HCT116 (cell line): Measurements from ENCODE around the gene RARG. TPM values are rescaled to one million over a fixed set of nuclear protein-coding genes. Genes with fewer than 3 reads are reported as not detected.

Source experiments
- ATAC-seq: fragments of 200-7000 bp; cut with Tn5 transposase; 2 replicates; pipeline ENCODE4 v1.9.1; 2020; ENCODE audit warnings: mild to moderate bottlenecking, moderate library complexity
- BruUV-seq: library from RNA; stranded (reverse); fragments of 400-500 nt; replicated peaks from 2 replicates; lab custom pipeline; 2021; lab: Mats Ljungman, UMichigan
- CTCF ChIA-PET: fragments of 300-600 bp; sonication (Branson Sonifier 250); formaldehyde crosslinking; loops from one replicate; lab custom pipeline; 2021; ENCODE audit warnings: antibody characterized with exemption; lab: Charles Lee
- POLR2A ChIA-PET: fragments of 300-600, 350-600 bp; sonication (Branson Sonifier 250); formaldehyde crosslinking; loops from one replicate; lab custom pipeline; 2021; ENCODE audit warnings: antibody characterized with exemption; lab: Charles Lee
- RAD21 ChIA-PET, 2 experiments: fragments of 300-600 bp; sonication (Branson Sonifier 250); formaldehyde crosslinking; loops; one replicate each; lab custom pipeline; 2023; ENCODE audit warnings: low total read pairs in 2 of 2; ENCODE audit not compliant: uncharacterized antibody in 2 of 2, unreplicated experiment in 2 of 2, low non-redundant PET in 1 of 2; lab: Charles Lee
- DNase-seq: peaks from one replicate; pipeline ENCODE4 v3.0.0-alpha.2; 2010; ENCODE audit warnings: low read depth, low spot score
- H2AFZ ChIP-seq: fragments of 200-600 bp; shearing (Covaris generic), sonication (generic); 2 replicates; pipeline ENCODE4 v1.6.1; 2017; ENCODE audit warnings: low read depth, mixed run types, mixed read lengths, antibody characterized with exemption, low read length; ENCODE audit not compliant: poor library complexity, severe bottlenecking
- H3K27ac ChIP-seq: 2 replicates; pipeline ENCODE4 v1.5.1; 2012; ENCODE audit warnings: low read depth, low read length
- H3K27me3 ChIP-seq: fragments of 200-600 bp; sonication (generic); 2 replicates; pipeline ENCODE4 v1.6.1; 2016; ENCODE audit warnings: mixed run types, low read length, mixed read lengths; ENCODE audit not compliant: insufficient read depth
- H3K36me3 ChIP-seq, 2 experiments: fragments of 200-500 bp in 1 of 2; fragments of 200-600 bp in 1 of 2; sonication (Bioruptor generic) in 1 of 2; sonication (generic) in 1 of 2; 2 replicates each; pipeline versions ENCODE4 v1.5.1 to v1.6.1; 2014 to 2016; ENCODE audit warnings: low read length in 2 of 2, inconsistent platforms in 1 of 2, mixed read lengths in 1 of 2, mixed run types in 1 of 2; ENCODE audit not compliant: insufficient read depth in 2 of 2, control insufficient read depth in 1 of 2
- H3K4me1 ChIP-seq, 2 experiments: fragments of 200-600 bp in 1 of 2; sonication (generic) in 1 of 2; 2 replicates each; pipeline versions ENCODE4 v1.5.1 to v1.6.1; 2012 to 2017; ENCODE audit warnings: low read length in 2 of 2, inconsistent platforms in 1 of 2, mild to moderate bottlenecking in 1 of 2, mixed read lengths in 1 of 2, mixed run types in 1 of 2, moderate library complexity in 1 of 2; ENCODE audit not compliant: insufficient read depth in 2 of 2, control insufficient read depth in 1 of 2
- H3K4me2 ChIP-seq: fragments of 200-600 bp; sonication (generic); 2 replicates; pipeline ENCODE4 v1.6.1; 2017; ENCODE audit warnings: mixed run types, low read length, mixed read lengths
- H3K4me3 ChIP-seq, 2 experiments: fragments of 200-600 bp in 1 of 2; sonication (generic) in 1 of 2; replicated peaks in 1 of 2; 2 replicates each; pipeline ENCODE4 v1.5.1; 2011 to 2016; ENCODE audit warnings: low read length in 2 of 2, control low read depth in 1 of 2, low read depth in 1 of 2, mild to moderate bottlenecking in 1 of 2, mixed read lengths in 1 of 2, mixed run types in 1 of 2
- H3K79me2 ChIP-seq: fragments of 200-600 bp; sonication (generic); 2 replicates; pipeline ENCODE4 v1.6.1; 2017; ENCODE audit warnings: mild to moderate bottlenecking, mixed run types, low read length, moderate library complexity, mixed read lengths; ENCODE audit not compliant: insufficient read depth
- H3K9ac ChIP-seq: fragments of 200-600 bp; sonication (generic); 2 replicates; pipeline ENCODE4 v1.6.1; 2016; ENCODE audit warnings: low read length, mixed read lengths
- H3K9me2 ChIP-seq: fragments of 200-600 bp; sonication (generic), shearing (Covaris generic); 2 replicates; pipeline ENCODE4 v1.6.1; 2017; ENCODE audit warnings: mixed run types, mild to moderate bottlenecking, moderate library complexity; ENCODE audit not compliant: insufficient read depth
- H3K9me3 ChIP-seq, 2 experiments: fragments of 200-500 bp in 1 of 2; fragments of 200-600 bp in 1 of 2; sonication (Bioruptor generic) in 1 of 2; sonication (generic) in 1 of 2; 2 replicates each; pipeline ENCODE4 v1.6.1; 2014 to 2017; ENCODE audit warnings: low read length in 2 of 2, mixed read lengths in 2 of 2, inconsistent platforms in 1 of 2, low read depth in 1 of 2, mild to moderate bottlenecking in 1 of 2, mixed run types in 1 of 2, moderate library complexity in 1 of 2; ENCODE audit not compliant: control insufficient read depth in 1 of 2, insufficient read depth in 1 of 2
- H4K20me1 ChIP-seq: fragments of 200-600 bp; sonication (generic), shearing (Covaris generic); 2 replicates; pipeline ENCODE4 v1.6.1; 2017; ENCODE audit warnings: mixed run types, mild to moderate bottlenecking, moderate library complexity; ENCODE audit not compliant: insufficient read depth
- CEBPB ChIP-seq: IDR thresholded peaks from 2 replicates; pipeline ENCODE4 v1.6.1; 2012; ENCODE audit warnings: low read depth
- EGR1 ChIP-seq: IDR thresholded peaks from 2 replicates; pipeline ENCODE4 v1.6.1; 2012; ENCODE audit warnings: low read depth
- ELF1 ChIP-seq: IDR thresholded peaks from 2 replicates; pipeline ENCODE4 v1.6.1; 2012; ENCODE audit warnings: low read depth, borderline replicate concordance
- EZH2 ChIP-seq: fragments of 200-600 bp; sonication (generic); IDR thresholded peaks from 2 replicates; pipeline ENCODE4 v1.6.1; 2017; ENCODE audit warnings: antibody characterized with exemption, mixed run types
- JUND ChIP-seq: IDR thresholded peaks from 2 replicates; pipeline ENCODE4 v1.6.1; 2012
- POLR2A ChIP-seq: IDR thresholded peaks from 2 replicates; pipeline ENCODE4 v1.7.0; 2011; ENCODE audit warnings: borderline replicate concordance; ENCODE audit not compliant: insufficient read depth, insufficient read length; ENCODE audit errors: extremely low read depth
- POLR2AphosphoS5 ChIP-seq: IDR thresholded peaks from 2 replicates; pipeline ENCODE4 v1.6.1; 2011; ENCODE audit warnings: mild to moderate bottlenecking, low read depth, low read length, moderate library complexity
- RAD21 ChIP-seq: IDR thresholded peaks from 2 replicates; pipeline ENCODE4 v1.6.1; 2012; ENCODE audit warnings: low read depth, mild to moderate bottlenecking
- SIN3A ChIP-seq: IDR thresholded peaks from 2 replicates; pipeline ENCODE4 v1.6.1; 2012; ENCODE audit warnings: low read depth
- SP1 ChIP-seq: IDR thresholded peaks from 2 replicates; pipeline ENCODE4 v1.6.1; 2012; ENCODE audit warnings: low read depth
- YY1 ChIP-seq: IDR thresholded peaks from 2 replicates; pipeline ENCODE4 v1.6.1; 2011; ENCODE audit warnings: low read length, low read depth, moderate library complexity, mild to moderate bottlenecking; ENCODE audit not compliant: insufficient replicate concordance; ENCODE audit errors: extremely low read depth
- ZFX ChIP-seq: fragments of 450-650 bp; IDR thresholded peaks from 2 replicates; pipeline ENCODE4 v1.6.1; 2017
- ZNF274 ChIP-seq: fragments of 200-500 bp; sonication (Bioruptor generic); IDR thresholded peaks from 2 replicates; pipeline ENCODE4 v1.6.1; 2014; ENCODE audit warnings: mild to moderate bottlenecking, low read depth, low read length, inconsistent platforms
- intact Hi-C: fragments of 100-400 bp; cut with micrococcal nuclease; formaldehyde crosslinking; loops from 2 replicates; pipeline ENCODE4 v1.10.0; 2022
- total RNA-seq: library from RNA; stranded (reverse); gene quantifications from one replicate; pipeline ENCODE4 v1.2.1, GENCODE V29; 2021; ENCODE audit not compliant: unreplicated experiment
- TF ChIP-seq, protein P1 (sequence below): IDR thresholded peaks from 2 replicates; pipeline ENCODE4 v1.6.1; 2012
- TF ChIP-seq, protein P2 (sequence below): IDR thresholded peaks from 2 replicates; pipeline ENCODE4 v1.6.1; 2011; ENCODE audit warnings: mild to moderate bottlenecking, low read length, moderate library complexity; ENCODE audit not compliant: insufficient replicate concordance; ENCODE audit errors: extremely low read depth
- TF ChIP-seq, protein P3 (sequence below): IDR thresholded peaks from 2 replicates; pipeline ENCODE4 v1.6.1; 2012
- TF ChIP-seq, protein P4 (sequence below), 3 experiments: fragments of 200-600 bp in 1 of 3; sonication (generic) in 1 of 3; IDR thresholded peaks in 2 of 3; conservative IDR thresholded peaks in 1 of 3; 2 replicates each; pipeline ENCODE4 v1.5.1; 2012 to 2017; ENCODE audit warnings: low read depth in 2 of 3, low read length in 2 of 3, antibody characterized with exemption in 1 of 3, borderline replicate concordance in 1 of 3, control low read depth in 1 of 3, mild to moderate bottlenecking in 1 of 3, mixed read lengths in 1 of 3, mixed run types in 1 of 3, moderate library complexity in 1 of 3; ENCODE audit not compliant: insufficient read depth in 1 of 3

Gene RARG
- total RNA-seq, 1 experiment from 2014 or later: 68.9 TPM

DNA sequence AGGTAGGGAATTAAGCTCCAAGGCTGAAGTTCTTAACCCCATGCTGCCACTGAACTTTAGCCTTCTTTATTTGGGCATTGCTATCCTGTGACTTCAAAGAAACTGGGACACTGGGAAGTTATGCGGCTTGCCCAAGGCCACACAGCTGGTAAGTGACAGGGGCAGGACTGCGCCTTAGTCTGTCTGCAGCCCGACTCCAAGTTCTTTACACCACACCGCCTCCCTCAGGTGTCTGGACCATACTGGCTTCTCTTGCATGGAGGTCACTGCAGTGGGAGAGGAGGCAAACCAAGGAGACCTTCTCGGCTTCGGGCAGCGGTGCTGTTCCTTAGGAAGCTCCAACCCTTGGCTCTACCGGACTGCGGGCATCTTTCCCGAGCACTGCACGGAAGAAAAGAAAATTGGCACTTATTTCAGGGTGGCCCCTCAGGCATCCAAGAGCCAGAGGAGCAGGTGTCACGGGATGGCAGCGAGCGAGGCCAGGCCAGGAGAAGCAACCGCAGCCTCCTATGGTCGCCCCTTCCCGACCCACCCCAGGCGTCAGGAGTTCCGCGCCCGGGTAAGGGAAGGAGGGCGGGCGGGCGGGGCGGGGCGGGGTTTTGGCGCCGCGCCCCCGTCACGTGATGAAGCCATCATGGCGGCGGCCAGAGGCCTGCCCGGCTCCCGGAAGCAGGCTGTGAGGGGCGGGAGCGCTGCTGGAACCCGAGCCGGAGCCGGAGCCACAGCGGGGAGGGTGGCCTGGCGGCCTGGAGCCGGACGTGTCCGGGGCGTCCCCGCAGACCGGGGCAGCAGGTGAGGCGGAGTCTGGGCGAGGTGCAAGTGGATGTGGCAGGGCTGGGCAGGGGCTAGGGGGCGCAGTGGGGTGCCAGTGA is 19.7 kb upstream of the RARG start (continued):
- TF ChIP-seq ZNF274: no peak
- peak; percentile 53 for TF ChIP-seq POLR2AphosphoS5
- TF ChIP-seq SIN3A: peak; percentile 22; the same call in 1 of the 2 replicates

GRCh38 chr12:53245286-53245685 is 13.3 kb upstream of the RARG start:
- DNase-seq (no peak), ATAC-seq (no peak)
- intact Hi-C loops: no loop called here
- RAD21 ChIA-PET: no interaction called here
- H3K9ac ChIP-seq: no peak overlapping the region
- CTCF ChIA-PET: no interaction called here
- POLR2A ChIA-PET: no interaction called here
- no peaks in the 10 kb centered on the region for H3K9me3 ChIP-seq
- peaks cover 3% of the 10 kb centered on the region; the same call in 1 of the 2 replicates for H3K27me3 ChIP-seq
- H3K4me2 ChIP-seq: no peak overlapping the region
- peaks cover 0 to under 1% of the 10 kb centered on the region in 2 experiments; a peak in 1 of 4 replicates for H3K4me1 ChIP-seq
- no peak overlapping the region for H3K4me3 ChIP-seq
- H3K9me2 ChIP-seq: no peaks in the 10 kb centered on the region
- H3K36me3 ChIP-seq: no peaks in the 10 kb centered on the region
- TF ChIP-seq POLR2A (no peak), CEBPB (no peak), EZH2 (no peak), ZFX (no peak), YY1 (no peak), POLR2AphosphoS5 (no peak), JUND (no peak), EGR1 (no peak), SP1 (no peak), SIN3A (no peak), ZNF274 (no peak), RAD21 (no peak), ELF1 (no peak)
- TF ChIP-seq, protein P1, sequence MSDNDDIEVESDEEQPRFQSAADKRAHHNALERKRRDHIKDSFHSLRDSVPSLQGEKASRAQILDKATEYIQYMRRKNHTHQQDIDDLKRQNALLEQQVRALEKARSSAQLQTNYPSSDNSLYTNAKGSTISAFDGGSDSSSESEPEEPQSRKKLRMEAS: no peak
- TF ChIP-seq, protein P2, sequence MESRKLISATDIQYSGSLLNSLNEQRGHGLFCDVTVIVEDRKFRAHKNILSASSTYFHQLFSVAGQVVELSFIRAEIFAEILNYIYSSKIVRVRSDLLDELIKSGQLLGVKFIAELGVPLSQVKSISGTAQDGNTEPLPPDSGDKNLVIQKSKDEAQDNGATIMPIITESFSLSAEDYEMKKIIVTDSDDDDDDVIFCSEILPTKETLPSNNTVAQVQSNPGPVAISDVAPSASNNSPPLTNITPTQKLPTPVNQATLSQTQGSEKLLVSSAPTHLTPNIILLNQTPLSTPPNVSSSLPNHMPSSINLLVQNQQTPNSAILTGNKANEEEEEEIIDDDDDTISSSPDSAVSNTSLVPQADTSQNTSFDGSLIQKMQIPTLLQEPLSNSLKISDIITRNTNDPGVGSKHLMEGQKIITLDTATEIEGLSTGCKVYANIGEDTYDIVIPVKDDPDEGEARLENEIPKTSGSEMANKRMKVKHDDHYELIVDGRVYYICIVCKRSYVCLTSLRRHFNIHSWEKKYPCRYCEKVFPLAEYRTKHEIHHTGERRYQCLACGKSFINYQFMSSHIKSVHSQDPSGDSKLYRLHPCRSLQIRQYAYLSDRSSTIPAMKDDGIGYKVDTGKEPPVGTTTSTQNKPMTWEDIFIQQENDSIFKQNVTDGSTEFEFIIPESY: no peak
- TF ChIP-seq, protein P3, sequence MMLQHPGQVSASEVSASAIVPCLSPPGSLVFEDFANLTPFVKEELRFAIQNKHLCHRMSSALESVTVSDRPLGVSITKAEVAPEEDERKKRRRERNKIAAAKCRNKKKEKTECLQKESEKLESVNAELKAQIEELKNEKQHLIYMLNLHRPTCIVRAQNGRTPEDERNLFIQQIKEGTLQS: no peak
- TF ChIP-seq, protein P4, sequence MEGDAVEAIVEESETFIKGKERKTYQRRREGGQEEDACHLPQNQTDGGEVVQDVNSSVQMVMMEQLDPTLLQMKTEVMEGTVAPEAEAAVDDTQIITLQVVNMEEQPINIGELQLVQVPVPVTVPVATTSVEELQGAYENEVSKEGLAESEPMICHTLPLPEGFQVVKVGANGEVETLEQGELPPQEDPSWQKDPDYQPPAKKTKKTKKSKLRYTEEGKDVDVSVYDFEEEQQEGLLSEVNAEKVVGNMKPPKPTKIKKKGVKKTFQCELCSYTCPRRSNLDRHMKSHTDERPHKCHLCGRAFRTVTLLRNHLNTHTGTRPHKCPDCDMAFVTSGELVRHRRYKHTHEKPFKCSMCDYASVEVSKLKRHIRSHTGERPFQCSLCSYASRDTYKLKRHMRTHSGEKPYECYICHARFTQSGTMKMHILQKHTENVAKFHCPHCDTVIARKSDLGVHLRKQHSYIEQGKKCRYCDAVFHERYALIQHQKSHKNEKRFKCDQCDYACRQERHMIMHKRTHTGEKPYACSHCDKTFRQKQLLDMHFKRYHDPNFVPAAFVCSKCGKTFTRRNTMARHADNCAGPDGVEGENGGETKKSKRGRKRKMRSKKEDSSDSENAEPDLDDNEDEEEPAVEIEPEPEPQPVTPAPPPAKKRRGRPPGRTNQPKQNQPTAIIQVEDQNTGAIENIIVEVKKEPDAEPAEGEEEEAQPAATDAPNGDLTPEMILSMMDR (IDR thresholded peaks at IDR 0.05 in 2 of 3, conservative IDR thresholded peaks at IDR 0.05 in 1 of 3; ENCODE audit: borderline replicate concordance in 1 of 3, insufficient read depth in 1 of 3, low read depth in 2 of 3, low read length in 2 of 3): no peak
- H3K79me2 ChIP-seq: no peaks in the 10 kb centered on the region
- no peak overlapping the region for H3K27ac ChIP-seq
- no peak overlapping the region for H2AFZ ChIP-seq
- H4K20me1 ChIP-seq: no peaks in the 10 kb centered on the region
- no TSS peak for BruUV-seq
